ENCODE measurements around the gene CLPX.

DNA sequence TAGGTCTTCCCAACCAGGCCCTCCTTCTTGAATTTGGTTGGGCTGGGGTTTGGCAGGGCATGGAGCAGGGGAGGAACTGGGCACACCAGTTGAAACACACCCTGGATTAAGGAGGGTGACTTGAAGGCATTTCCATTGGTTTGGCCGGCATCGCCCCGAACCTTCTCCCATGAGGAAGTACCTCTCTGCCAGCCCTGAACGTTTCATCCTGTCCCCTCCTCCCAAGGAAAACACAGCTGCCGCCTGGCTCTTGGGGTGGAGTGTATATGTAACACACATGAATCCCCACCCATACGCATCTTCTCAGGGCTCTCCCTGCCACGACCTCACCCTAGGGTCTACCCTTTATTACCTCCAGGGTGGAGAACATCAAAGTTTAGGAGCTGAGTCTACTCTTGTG is 84.7 kb downstream of the CLPX start:
- TF ChIP-seq, protein P1, sequence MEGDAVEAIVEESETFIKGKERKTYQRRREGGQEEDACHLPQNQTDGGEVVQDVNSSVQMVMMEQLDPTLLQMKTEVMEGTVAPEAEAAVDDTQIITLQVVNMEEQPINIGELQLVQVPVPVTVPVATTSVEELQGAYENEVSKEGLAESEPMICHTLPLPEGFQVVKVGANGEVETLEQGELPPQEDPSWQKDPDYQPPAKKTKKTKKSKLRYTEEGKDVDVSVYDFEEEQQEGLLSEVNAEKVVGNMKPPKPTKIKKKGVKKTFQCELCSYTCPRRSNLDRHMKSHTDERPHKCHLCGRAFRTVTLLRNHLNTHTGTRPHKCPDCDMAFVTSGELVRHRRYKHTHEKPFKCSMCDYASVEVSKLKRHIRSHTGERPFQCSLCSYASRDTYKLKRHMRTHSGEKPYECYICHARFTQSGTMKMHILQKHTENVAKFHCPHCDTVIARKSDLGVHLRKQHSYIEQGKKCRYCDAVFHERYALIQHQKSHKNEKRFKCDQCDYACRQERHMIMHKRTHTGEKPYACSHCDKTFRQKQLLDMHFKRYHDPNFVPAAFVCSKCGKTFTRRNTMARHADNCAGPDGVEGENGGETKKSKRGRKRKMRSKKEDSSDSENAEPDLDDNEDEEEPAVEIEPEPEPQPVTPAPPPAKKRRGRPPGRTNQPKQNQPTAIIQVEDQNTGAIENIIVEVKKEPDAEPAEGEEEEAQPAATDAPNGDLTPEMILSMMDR (IDR thresholded peaks at IDR 0.05), result no peak
- no peak for TF ChIP-seq POLR2AphosphoS5 (IDR thresholded peaks at IDR 0.05; ENCODE audit: insufficient read depth in 1 of 2, low read depth in 1 of 2)
